M059J (cell line): ENCODE measurements around the gene ECE1. TPM values are rescaled to one million over a fixed set of nuclear protein-coding genes. Genes with fewer than 3 reads are reported as not detected.
A peak's percentile ranks its signal among the peaks of the same experiment; 100 is the strongest.
"Not testable (repeated sequence)": the region's sequence is repeated elsewhere in the genome, so short reads cannot be mapped to it uniquely, and the experiment has no call there.

Source experiments
- DNase-seq: peaks from one replicate; pipeline ENCODE4 v3.0.0-alpha.2; 2012; ENCODE audit warnings: low read depth
- total RNA-seq: library from RNA; depleted of rRNA; stranded (reverse); fragments of >200 nt; shearing (Covaris generic); gene quantifications from 2 replicates; pipeline ENCODE4 v1.2.3, GENCODE V29; 2014

ECE1 gene
- total RNA-seq, 1 experiment from 2014 or later = 125 TPM

- no peak for DNase-seq
These were observed 60.8 kb downstream of the ECE1 start for GRCh38 chr1:21229246-21230000.

- not testable (repeated sequence) for DNase-seq
These were observed 62.0 kb downstream of the ECE1 start for GRCh38 chr1:21228224-21228623.

- DNase-seq = no peak
These were observed 65.2 kb downstream of the ECE1 start for GRCh38 chr1:21225065-21225464.

GRCh38 chr1:21220815-21221214, 69.4 kb downstream of the ECE1 start:
- DNase-seq = peak; percentile 38

GRCh38 chr1:21219674-21220073, 70.6 kb downstream of the ECE1 start:
- DNase-seq = no peak

- peak; percentile 30 for DNase-seq
These were observed 72.3 kb downstream of the ECE1 start for GRCh38 chr1:21217812-21218596.

GRCh38 chr1:21216835-21217811, 73.1 kb downstream of the ECE1 start:
- peak; percentile 48 for DNase-seq

GRCh38 chr1:21212126-21212525, 78.1 kb downstream of the ECE1 start:
- peak; percentile 89 for DNase-seq

- not testable (repeated sequence) for DNase-seq
These were observed 82.0 kb downstream of the ECE1 start for GRCh38 chr1:21208137-21208700.

GRCh38 chr1:21206117-21206516, 84.1 kb downstream of the ECE1 start:
- DNase-seq = peak; percentile 85

- no peak for DNase-seq
These were observed 84.8 kb downstream of the ECE1 start for GRCh38 chr1:21205416-21205815.

- DNase-seq = no peak
These were observed 88.6 kb downstream of the ECE1 start for GRCh38 chr1:21201650-21202049.

- peak; percentile 25 for DNase-seq
These were observed 89.0 kb downstream of the ECE1 start for GRCh38 chr1:21201238-21201637.

- DNase-seq = peak; percentile 55
These were observed 89.5 kb downstream of the ECE1 start for GRCh38 chr1:21200767-21201166.

- DNase-seq = no peak
These were observed 91.3 kb downstream of the ECE1 start for GRCh38 chr1:21198929-21199328.

- DNase-seq = no peak
These were observed 97.4 kb downstream of the ECE1 start for GRCh38 chr1:21192871-21193270.

- DNase-seq = no peak
These were observed 98.0 kb downstream of the ECE1 start for GRCh38 chr1:21192284-21192683.

GRCh38 chr1:21190771-21191170, 99.5 kb downstream of the ECE1 start:
- DNase-seq = not testable (repeated sequence)

- no peak for DNase-seq
These were observed 100.3 kb downstream of the ECE1 start for GRCh38 chr1:21189906-21190500.

- DNase-seq = no peak
These were observed 100.8 kb downstream of the ECE1 start for GRCh38 chr1:21189421-21189820.

- DNase-seq = no peak
These were observed 102.0 kb downstream of the ECE1 start for GRCh38 chr1:21188235-21188634.
